ENCODE measurements around the gene ESRRG. TPM values are rescaled to one million over a fixed set of nuclear protein-coding genes. Genes with fewer than 3 reads are reported as not detected.

Gene ESRRG
- total and polyA plus RNA-seq, 4 donors, result 0.07 to 0.47 (median 0.20) TPM

- Histone ChIP-seq H3K36me3 (ENCODE audit: control insufficient read depth in 4 of 4, insufficient read depth in 3 of 4, low read depth in 1 of 4, low read length in 3 of 4) (no peaks in the 10 kb centered on the region), H3K27ac (ENCODE audit: low read depth in 1 of 2, low read length in 2 of 2) (no peak overlapping the region), H3K9ac (ENCODE audit: low read depth in 1 of 2, low read length in 2 of 2) (no peak overlapping the region), H3K9me3 (ENCODE audit: control insufficient read depth in 4 of 4, low read length in 3 of 4) (no peaks in the 10 kb centered on the region), H3K4me3 (ENCODE audit: low read depth in 1 of 3, low read length in 3 of 3) (no peak overlapping the region), H3K27me3 (ENCODE audit: control insufficient read depth in 4 of 4, insufficient read depth in 4 of 4, low read length in 3 of 4) (no peaks in the 10 kb centered on the region), H3K4me1 (ENCODE audit: control insufficient read depth in 4 of 4, insufficient read depth in 4 of 4, low read length in 3 of 4) (no peaks in the 10 kb centered on the region)
- no peak for DNase-seq (ENCODE audit: low spot score)
- TF ChIP-seq NR2F2 (IDR thresholded peaks at IDR 0.05), result no peak
- no peak for TF ChIP-seq EGR1 (IDR thresholded peaks at IDR 0.05; ENCODE audit: low read depth in 2 of 2)
- TF ChIP-seq, protein P1, sequence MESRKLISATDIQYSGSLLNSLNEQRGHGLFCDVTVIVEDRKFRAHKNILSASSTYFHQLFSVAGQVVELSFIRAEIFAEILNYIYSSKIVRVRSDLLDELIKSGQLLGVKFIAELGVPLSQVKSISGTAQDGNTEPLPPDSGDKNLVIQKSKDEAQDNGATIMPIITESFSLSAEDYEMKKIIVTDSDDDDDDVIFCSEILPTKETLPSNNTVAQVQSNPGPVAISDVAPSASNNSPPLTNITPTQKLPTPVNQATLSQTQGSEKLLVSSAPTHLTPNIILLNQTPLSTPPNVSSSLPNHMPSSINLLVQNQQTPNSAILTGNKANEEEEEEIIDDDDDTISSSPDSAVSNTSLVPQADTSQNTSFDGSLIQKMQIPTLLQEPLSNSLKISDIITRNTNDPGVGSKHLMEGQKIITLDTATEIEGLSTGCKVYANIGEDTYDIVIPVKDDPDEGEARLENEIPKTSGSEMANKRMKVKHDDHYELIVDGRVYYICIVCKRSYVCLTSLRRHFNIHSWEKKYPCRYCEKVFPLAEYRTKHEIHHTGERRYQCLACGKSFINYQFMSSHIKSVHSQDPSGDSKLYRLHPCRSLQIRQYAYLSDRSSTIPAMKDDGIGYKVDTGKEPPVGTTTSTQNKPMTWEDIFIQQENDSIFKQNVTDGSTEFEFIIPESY (IDR thresholded peaks at IDR 0.05), result no peak
- no peak for TF ChIP-seq RXRA (IDR thresholded peaks at IDR 0.05)
- TF ChIP-seq SP1 (IDR thresholded peaks at IDR 0.05), result no peak
- no peak for TF ChIP-seq MAX (IDR thresholded peaks at IDR 0.05)
- no peak for TF ChIP-seq HNF4A (conservative IDR thresholded peaks at IDR 0.05)
- no peak for TF ChIP-seq HNF4G (IDR thresholded peaks at IDR 0.05)
- TF ChIP-seq YY1 (IDR thresholded peaks at IDR 0.05), result no peak
- TF ChIP-seq FOXA1 (IDR thresholded peaks at IDR 0.05), result no peak
- no peak for TF ChIP-seq TAF1 (conservative IDR thresholded peaks at IDR 0.05)
- TF ChIP-seq JUND (IDR thresholded peaks at IDR 0.05), result no peak
- TF ChIP-seq GABPA (IDR thresholded peaks at IDR 0.05 in 1 of 2, conservative IDR thresholded peaks at IDR 0.05 in 1 of 2), result no peak
- TF ChIP-seq FOXA2 (IDR thresholded peaks at IDR 0.05), result no peak
- WGBS, result 33% methylated on average over 14 of the region's 14 CpGs
Observed at GRCh38 chr1:216686860-216687766, 36.1 kb downstream of the ESRRG start.

- Histone ChIP-seq H3K9me3 (ENCODE audit: control insufficient read depth in 4 of 4, low read length in 3 of 4) (no peaks in the 10 kb centered on the region), H3K27ac (ENCODE audit: low read depth in 1 of 2, low read length in 2 of 2) (no peak overlapping the region), H3K27me3 (ENCODE audit: control insufficient read depth in 4 of 4, insufficient read depth in 4 of 4, low read length in 3 of 4) (no peaks in the 10 kb centered on the region), H3K9ac (ENCODE audit: low read depth in 1 of 2, low read length in 2 of 2) (no peak overlapping the region), H3K36me3 (ENCODE audit: control insufficient read depth in 4 of 4, insufficient read depth in 3 of 4, low read depth in 1 of 4, low read length in 3 of 4) (no peaks in the 10 kb centered on the region), H3K4me3 (ENCODE audit: low read depth in 1 of 3, low read length in 3 of 3) (no peak overlapping the region), H3K4me1 (ENCODE audit: control insufficient read depth in 4 of 4, insufficient read depth in 4 of 4, low read length in 3 of 4) (no peaks in the 10 kb centered on the region)
- TF ChIP-seq EGR1 (IDR thresholded peaks at IDR 0.05; ENCODE audit: low read depth in 2 of 2) (no peak), HNF4A (conservative IDR thresholded peaks at IDR 0.05) (no peak), RXRA (IDR thresholded peaks at IDR 0.05) (no peak), HNF4G (IDR thresholded peaks at IDR 0.05) (no peak), MAX (IDR thresholded peaks at IDR 0.05) (no peak), GABPA (IDR thresholded peaks at IDR 0.05 in 1 of 2, conservative IDR thresholded peaks at IDR 0.05 in 1 of 2) (no peak), YY1 (IDR thresholded peaks at IDR 0.05) (no peak), TAF1 (conservative IDR thresholded peaks at IDR 0.05) (no peak), FOXA2 (IDR thresholded peaks at IDR 0.05) (no peak), FOXA1 (IDR thresholded peaks at IDR 0.05) (no peak), JUND (IDR thresholded peaks at IDR 0.05) (no peak), NR2F2 (IDR thresholded peaks at IDR 0.05) (no peak), CTCF (IDR thresholded peaks at IDR 0.05; ENCODE audit: low read depth, low read length, missing input control) (no peak), SP1 (IDR thresholded peaks at IDR 0.05) (no peak), RAD21 (IDR thresholded peaks at IDR 0.05) (no peak), ATF3 (IDR thresholded peaks at IDR 0.05) (no peak)
- TF ChIP-seq, protein P2, sequence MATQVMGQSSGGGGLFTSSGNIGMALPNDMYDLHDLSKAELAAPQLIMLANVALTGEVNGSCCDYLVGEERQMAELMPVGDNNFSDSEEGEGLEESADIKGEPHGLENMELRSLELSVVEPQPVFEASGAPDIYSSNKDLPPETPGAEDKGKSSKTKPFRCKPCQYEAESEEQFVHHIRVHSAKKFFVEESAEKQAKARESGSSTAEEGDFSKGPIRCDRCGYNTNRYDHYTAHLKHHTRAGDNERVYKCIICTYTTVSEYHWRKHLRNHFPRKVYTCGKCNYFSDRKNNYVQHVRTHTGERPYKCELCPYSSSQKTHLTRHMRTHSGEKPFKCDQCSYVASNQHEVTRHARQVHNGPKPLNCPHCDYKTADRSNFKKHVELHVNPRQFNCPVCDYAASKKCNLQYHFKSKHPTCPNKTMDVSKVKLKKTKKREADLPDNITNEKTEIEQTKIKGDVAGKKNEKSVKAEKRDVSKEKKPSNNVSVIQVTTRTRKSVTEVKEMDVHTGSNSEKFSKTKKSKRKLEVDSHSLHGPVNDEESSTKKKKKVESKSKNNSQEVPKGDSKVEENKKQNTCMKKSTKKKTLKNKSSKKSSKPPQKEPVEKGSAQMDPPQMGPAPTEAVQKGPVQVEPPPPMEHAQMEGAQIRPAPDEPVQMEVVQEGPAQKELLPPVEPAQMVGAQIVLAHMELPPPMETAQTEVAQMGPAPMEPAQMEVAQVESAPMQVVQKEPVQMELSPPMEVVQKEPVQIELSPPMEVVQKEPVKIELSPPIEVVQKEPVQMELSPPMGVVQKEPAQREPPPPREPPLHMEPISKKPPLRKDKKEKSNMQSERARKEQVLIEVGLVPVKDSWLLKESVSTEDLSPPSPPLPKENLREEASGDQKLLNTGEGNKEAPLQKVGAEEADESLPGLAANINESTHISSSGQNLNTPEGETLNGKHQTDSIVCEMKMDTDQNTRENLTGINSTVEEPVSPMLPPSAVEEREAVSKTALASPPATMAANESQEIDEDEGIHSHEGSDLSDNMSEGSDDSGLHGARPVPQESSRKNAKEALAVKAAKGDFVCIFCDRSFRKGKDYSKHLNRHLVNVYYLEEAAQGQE (IDR thresholded peaks at IDR 0.05), result no peak
- TF ChIP-seq, protein P1 (IDR thresholded peaks at IDR 0.05), result no peak
- no peak for DNase-seq (ENCODE audit: low spot score)
- 86% methylated on average over 7 of the region's 7 CpGs for WGBS
Observed at GRCh38 chr1:216682752-216683151, 40.5 kb downstream of the ESRRG start.
